ENCODE results near the gene NUDT15. TPM values are rescaled to one million over a fixed set of nuclear protein-coding genes. Genes with fewer than 3 reads are reported as not detected.

NUDT15 gene
- 27.0 and 35.5 TPM in 2 replicates for polyA plus RNA-seq (2011; rRNA removed)
- 16.0 and 17.7 TPM in 2 replicates for polyA plus RNA-seq (2012; cell fraction: cytosol; rRNA removed)
- 3.1 and 8.0 TPM in 2 replicates for polyA plus RNA-seq (2012; cell fraction: nucleus; rRNA removed)
- 29.8 to 33.8 TPM (median 31.1 TPM) in 3 replicates for polyA plus RNA-seq (2017; fragmentation: RNase III; extraction: RNeasy Plus Mini Kit Qiagen cat#74134 plus additional on column Dnase treatment)
- 4.1 and 4.9 TPM in 2 replicates for polyA minus RNA-seq (2011; rRNA and poly(A)+ RNA removed)

DNA sequence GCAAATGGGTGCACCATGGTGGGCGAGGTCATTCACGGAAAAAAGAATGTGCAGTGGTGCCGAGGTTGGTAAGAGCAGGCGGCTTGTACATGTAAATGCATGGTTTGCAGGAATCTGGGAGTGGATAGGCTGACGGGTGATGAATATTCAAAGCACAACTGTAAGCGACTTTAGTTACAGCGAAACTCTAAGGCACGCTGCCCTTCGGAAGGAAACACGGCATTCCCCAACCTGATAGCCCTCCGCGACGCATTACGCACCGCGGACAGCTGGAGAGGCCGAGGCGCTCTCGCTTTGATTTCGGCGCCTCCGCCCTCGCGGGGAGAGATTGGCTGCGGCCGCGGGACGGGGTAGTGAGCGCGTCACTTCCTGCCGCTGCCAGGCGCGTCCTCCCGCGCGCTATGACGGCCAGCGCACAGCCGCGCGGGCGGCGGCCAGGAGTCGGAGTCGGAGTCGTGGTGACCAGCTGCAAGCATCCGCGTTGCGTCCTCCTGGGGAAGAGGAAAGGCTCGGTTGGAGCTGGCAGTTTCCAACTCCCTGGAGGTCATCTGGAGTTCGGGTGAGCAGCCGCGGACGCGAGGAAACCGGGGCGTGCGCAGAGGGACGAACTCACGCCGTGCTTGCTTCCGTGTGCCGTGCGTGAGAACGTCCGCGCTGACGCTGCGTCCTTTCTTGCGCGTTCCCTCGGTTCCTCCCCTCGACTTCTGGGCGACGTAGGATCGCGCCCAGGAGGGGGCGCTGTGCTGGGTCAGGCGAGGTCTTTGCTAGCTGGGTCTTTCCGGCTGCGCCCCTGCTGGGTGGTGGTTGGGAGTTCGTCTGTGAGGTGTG is at the start of gene NUDT15:
Gene NUDT15, plus strand, starts transcription at position 381 of the 828 bp plus-strand sequence. Its CDS starts 21 bp downstream, at position 402.
- 6% methylated on average over 10 of the region's 82 CpGs for WGBS (ENCODE audit: missing lambda C conversion rate)
- peak; percentile 88 to 96 for DNase-seq (ENCODE audit: low read depth in 1 of 2, low spot score in 1 of 2)
- ChIA-PET POLR2A (interaction anchor here (0.6 to 2.1 kb wide), 15 partner anchors 10 to 1064 kb away, joined by 3 to 19 read pairs (median 4); partner anchors contain the start of genes ITM2B, MED4 and SUCLA2), CTCF (interaction anchor here (0.7 to 3.2 kb wide), 26 partner anchors 10 to 732 kb away, joined by 3 to 36 read pairs (median 5); partner anchors contain the start of genes ITM2B and MED4)
- TF ChIP-seq ZNF302 (CRISPR knock-in tag; IDR thresholded peaks at IDR 0.05) (no peak), KDM5A (IDR thresholded peaks at IDR 0.05) (peak; percentile 87), BCL3 (IDR thresholded peaks at IDR 0.05) (peak; percentile 81; the same call in 2 of the 3 replicates), HEYL (CRISPR knock-in tag; IDR thresholded peaks at IDR 0.05) (no peak), RAD21 (conservative IDR thresholded peaks at IDR 0.05 in 1 of 2, IDR thresholded peaks at IDR 0.05 in 1 of 2) (peak; percentile 40 to 42; a peak in 3 of 5 replicates), SMC3 (IDR thresholded peaks at IDR 0.05) (peak; percentile 44; the same call in 2 of the 3 replicates), HMGXB4 (CRISPR knock-in tag; IDR thresholded peaks at IDR 0.05; ENCODE audit: borderline replicate concordance) (no peak), MAX (IDR thresholded peaks at IDR 0.05) (peak; percentile 84), POLR2A (IDR thresholded peaks at IDR 0.05; ENCODE audit: low read length) (peak; percentile 76), HDAC2 (IDR thresholded peaks at IDR 0.05) (no peak), FOSL2 (IDR thresholded peaks at IDR 0.05) (no peak), FOSL2 (CRISPR knock-in tag; IDR thresholded peaks at IDR 0.05) (0 out of 2 replicates have a peak, but pooled peaks have one; percentile 4), JUN (IDR thresholded peaks at IDR 0.05) (peak; percentile 84 to 96), PHF8 (IDR thresholded peaks at IDR 0.05; ENCODE audit: borderline replicate concordance, low read depth) (peak; percentile 99), MAFK (IDR thresholded peaks at IDR 0.05; ENCODE audit: partially characterized antibody) (peak; percentile 55), EHF (CRISPR knock-in tag; IDR thresholded peaks at IDR 0.05) (no peak), CTCF (IDR thresholded peaks at IDR 0.05) (peak; percentile 85)
- TF ChIP-seq, protein P1, sequence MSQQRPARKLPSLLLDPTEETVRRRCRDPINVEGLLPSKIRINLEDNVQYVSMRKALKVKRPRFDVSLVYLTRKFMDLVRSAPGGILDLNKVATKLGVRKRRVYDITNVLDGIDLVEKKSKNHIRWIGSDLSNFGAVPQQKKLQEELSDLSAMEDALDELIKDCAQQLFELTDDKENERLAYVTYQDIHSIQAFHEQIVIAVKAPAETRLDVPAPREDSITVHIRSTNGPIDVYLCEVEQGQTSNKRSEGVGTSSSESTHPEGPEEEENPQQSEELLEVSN (IDR thresholded peaks at IDR 0.05; ENCODE audit: borderline replicate concordance, low read depth) = peak; percentile 64; the same call in 1 of the 2 replicates
- TF ChIP-seq, protein P2, sequence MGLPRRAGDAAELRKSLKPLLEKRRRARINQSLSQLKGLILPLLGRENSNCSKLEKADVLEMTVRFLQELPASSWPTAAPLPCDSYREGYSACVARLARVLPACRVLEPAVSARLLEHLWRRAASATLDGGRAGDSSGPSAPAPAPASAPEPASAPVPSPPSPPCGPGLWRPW (IDR thresholded peaks at IDR 0.05) = no peak
- TF ChIP-seq, protein P3, sequence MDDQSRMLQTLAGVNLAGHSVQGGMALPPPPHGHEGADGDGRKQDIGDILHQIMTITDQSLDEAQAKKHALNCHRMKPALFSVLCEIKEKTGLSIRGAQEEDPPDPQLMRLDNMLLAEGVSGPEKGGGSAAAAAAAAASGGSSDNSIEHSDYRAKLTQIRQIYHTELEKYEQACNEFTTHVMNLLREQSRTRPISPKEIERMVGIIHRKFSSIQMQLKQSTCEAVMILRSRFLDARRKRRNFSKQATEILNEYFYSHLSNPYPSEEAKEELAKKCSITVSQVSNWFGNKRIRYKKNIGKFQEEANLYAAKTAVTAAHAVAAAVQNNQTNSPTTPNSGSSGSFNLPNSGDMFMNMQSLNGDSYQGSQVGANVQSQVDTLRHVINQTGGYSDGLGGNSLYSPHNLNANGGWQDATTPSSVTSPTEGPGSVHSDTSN (IDR thresholded peaks at IDR 0.05) = peak; percentile 63; the same call in 1 of the 2 replicates
- no peak for FAIRE-seq
- no peaks in the 10 kb centered on the region for H3K9me3 ChIP-seq
- H3K4me3 ChIP-seq = peak within 1 kb of the TSS; percentile 69
- H3K4me2 ChIP-seq = peak within 1 kb of the TSS; percentile 88
- peaks cover 16% of the 10 kb centered on the region; the same call in 2 of the 3 replicates for H3K4me1 ChIP-seq
- peak within 1 kb of the TSS; percentile 97 to 98 for H3K27ac ChIP-seq
- peak; percentile 96 to 98 for ATAC-seq

Measured in A549 (cell line).